SJCRH30 (cell line): Measurements from ENCODE around the gene TMEM151A. TPM values are rescaled to one million over a fixed set of nuclear protein-coding genes. Genes with fewer than 3 reads are reported as not detected.

Experiments
- DNase-seq, 2 experiments: peaks; one replicate each; pipeline ENCODE4 v3.0.0-alpha.2; 2015 to 2020
- H3K27ac ChIP-seq: fragments of 250-450 bp; sonication (Bioruptor Pico); 2 replicates; pipeline ENCODE4 v1.5.1; 2020; ENCODE audit warnings: mild to moderate bottlenecking, moderate library complexity
- H3K27me3 ChIP-seq: fragments of 250-450 bp; sonication (Bioruptor Pico); 2 replicates; pipeline ENCODE4 v1.5.1; 2020; ENCODE audit warnings: mild to moderate bottlenecking, moderate library complexity
- H3K36me3 ChIP-seq: fragments of 250-450 bp; sonication (Bioruptor Pico); 2 replicates; pipeline ENCODE4 v1.5.1; 2020; ENCODE audit warnings: mild to moderate bottlenecking, moderate library complexity
- H3K4me1 ChIP-seq: fragments of 250-450 bp; sonication (Bioruptor Pico); 2 replicates; pipeline ENCODE4 v1.5.1; 2020; ENCODE audit warnings: mild to moderate bottlenecking, moderate library complexity
- H3K4me3 ChIP-seq: fragments of 250-450 bp; sonication (Bioruptor Pico); 2 replicates; pipeline ENCODE4 v1.5.1; 2020; ENCODE audit warnings: mild to moderate bottlenecking, moderate library complexity
- H3K9me3 ChIP-seq: fragments of 250-450 bp; sonication (Bioruptor Pico); replicated peaks from 2 replicates; pipeline ENCODE4 v1.5.1; 2020; ENCODE audit warnings: mild to moderate bottlenecking, moderate library complexity
- total RNA-seq: library from RNA; depleted of rRNA; stranded (reverse); fragments of >200 nt; shearing (Covaris generic); gene quantifications from 2 replicates; pipeline ENCODE4 v1.2.3, GENCODE V29; 2014

Gene TMEM151A
- total RNA-seq, 1 experiment from 2014 or later: not detected

GRCh38 chr11:66263231-66263630 is 28.5 kb upstream of the TMEM151A start:
- H3K27me3 ChIP-seq: no peaks in the 10 kb centered on the region
- no peak overlapping the region for H3K4me3 ChIP-seq
- H3K4me1 ChIP-seq: peaks cover 3% of the 10 kb centered on the region; the same call in 1 of the 2 replicates
- H3K27ac ChIP-seq: no peak overlapping the region
- H3K36me3 ChIP-seq: no peaks in the 10 kb centered on the region; the same call in 1 of the 2 replicates
- no peak for DNase-seq
- no peaks in the 10 kb centered on the region for H3K9me3 ChIP-seq

GRCh38 chr11:66263785-66264184 is 27.9 kb upstream of the TMEM151A start:
- no peaks in the 10 kb centered on the region for H3K27me3 ChIP-seq
- no peak for DNase-seq
- H3K4me1 ChIP-seq: peaks cover 3% of the 10 kb centered on the region; the same call in 1 of the 2 replicates
- H3K27ac ChIP-seq: no peak overlapping the region
- no peaks in the 10 kb centered on the region for H3K9me3 ChIP-seq
- H3K36me3 ChIP-seq: no peaks in the 10 kb centered on the region; the same call in 1 of the 2 replicates
- no peak overlapping the region for H3K4me3 ChIP-seq

DNA sequence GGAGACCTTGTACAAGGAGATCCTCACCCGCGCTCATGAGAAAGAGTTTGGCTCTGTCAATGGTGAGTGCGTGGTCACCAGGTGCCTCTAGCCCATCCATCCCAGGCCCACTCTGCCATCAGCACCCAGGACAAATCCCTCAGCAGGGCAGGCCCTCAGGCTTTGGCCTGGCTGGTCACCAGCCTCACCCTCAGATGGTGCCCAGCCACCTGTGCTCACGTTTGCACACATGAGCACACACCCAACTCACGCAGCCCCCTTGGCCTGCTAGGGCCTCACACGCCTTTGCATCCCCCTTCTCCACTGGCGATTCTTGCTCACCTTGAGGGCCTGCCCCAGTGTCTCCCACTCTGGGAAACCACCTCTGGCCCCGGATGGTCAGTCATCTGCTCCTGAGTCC is 27.3 kb upstream of the TMEM151A start:
- Histone ChIP-seq H3K27me3 (no peaks in the 10 kb centered on the region), H3K4me1 (peaks cover 3% of the 10 kb centered on the region), H3K27ac (no peak overlapping the region), H3K9me3 (no peaks in the 10 kb centered on the region), H3K36me3 (no peaks in the 10 kb centered on the region; the same call in 1 of the 2 replicates), H3K4me3 (no peak overlapping the region)
- no peak for DNase-seq

DNA sequence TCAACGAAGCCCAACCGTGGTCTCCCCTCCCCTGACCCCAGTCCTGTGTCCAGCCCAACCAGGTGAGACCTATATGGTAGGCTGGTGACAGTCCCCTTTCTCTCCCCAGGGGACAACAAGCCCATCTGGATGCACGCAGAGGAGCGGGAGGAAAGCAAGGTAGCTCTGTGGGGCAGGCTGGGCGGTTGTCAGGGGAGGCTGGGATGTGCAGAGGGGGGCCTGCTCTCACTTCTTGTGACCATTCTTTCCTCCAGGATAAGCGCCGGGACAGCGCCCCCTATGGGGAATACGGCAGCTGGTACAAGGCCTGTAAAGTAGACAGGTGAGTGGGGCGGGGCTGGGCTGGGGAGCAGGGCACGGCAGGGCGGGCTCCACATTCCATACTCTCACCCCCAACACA is 26.8 kb upstream of the TMEM151A start:
- no peak overlapping the region for H3K27ac ChIP-seq
- no peaks in the 10 kb centered on the region; the same call in 1 of the 2 replicates for H3K36me3 ChIP-seq
- no peaks in the 10 kb centered on the region; the same call in none of the 2 replicates for H3K4me1 ChIP-seq
- no peaks in the 10 kb centered on the region for H3K9me3 ChIP-seq
- no peaks in the 10 kb centered on the region for H3K27me3 ChIP-seq
- no peak overlapping the region for H3K4me3 ChIP-seq
- no peak for DNase-seq

DNA sequence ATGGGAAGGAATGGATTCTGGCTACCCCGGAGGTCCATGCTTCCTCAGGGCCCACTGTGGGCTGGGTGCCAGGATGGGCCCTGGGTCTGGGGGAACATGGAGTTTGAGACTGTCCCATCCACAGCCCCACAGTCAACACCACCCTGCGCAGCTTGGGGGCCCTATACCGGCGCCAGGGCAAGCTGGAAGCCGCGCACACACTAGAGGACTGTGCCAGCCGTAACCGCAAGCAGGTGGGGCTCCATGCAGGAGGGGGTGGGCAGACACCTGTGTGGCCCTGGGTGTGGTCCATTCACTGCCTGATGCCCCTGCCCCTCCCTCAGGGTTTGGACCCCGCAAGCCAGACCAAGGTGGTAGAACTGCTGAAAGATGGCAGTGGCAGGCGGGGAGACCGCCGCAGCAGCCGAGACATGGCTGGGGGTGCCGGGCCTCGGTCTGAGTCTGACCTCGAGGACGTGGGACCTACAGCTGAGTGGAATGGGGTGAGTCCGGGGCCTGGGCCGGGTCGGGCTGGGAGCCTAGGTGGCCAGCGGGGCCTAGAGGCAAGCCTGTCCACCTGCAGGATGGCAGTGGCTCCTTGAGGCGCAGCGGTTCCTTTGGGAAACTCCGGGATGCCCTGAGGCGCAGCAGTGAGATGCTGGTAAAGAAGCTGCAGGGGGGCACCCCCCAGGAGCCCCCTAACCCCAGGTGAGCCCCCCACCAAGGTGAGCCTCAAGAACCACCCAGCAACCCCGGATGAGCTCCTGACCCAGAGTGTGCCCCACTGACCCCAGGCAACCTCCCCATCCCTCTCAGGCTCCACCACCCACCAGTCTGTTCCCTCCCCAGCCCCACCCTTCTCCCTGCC is 25.9 kb upstream of the TMEM151A start:
- Histone ChIP-seq H3K27ac (no peak overlapping the region), H3K9me3 (no peaks in the 10 kb centered on the region), H3K36me3 (no peaks in the 10 kb centered on the region; the same call in 1 of the 2 replicates), H3K4me3 (no peak overlapping the region), H3K27me3 (no peaks in the 10 kb centered on the region), H3K4me1 (no peaks in the 10 kb centered on the region; the same call in 1 of the 2 replicates)
- no peak for DNase-seq

DNA sequence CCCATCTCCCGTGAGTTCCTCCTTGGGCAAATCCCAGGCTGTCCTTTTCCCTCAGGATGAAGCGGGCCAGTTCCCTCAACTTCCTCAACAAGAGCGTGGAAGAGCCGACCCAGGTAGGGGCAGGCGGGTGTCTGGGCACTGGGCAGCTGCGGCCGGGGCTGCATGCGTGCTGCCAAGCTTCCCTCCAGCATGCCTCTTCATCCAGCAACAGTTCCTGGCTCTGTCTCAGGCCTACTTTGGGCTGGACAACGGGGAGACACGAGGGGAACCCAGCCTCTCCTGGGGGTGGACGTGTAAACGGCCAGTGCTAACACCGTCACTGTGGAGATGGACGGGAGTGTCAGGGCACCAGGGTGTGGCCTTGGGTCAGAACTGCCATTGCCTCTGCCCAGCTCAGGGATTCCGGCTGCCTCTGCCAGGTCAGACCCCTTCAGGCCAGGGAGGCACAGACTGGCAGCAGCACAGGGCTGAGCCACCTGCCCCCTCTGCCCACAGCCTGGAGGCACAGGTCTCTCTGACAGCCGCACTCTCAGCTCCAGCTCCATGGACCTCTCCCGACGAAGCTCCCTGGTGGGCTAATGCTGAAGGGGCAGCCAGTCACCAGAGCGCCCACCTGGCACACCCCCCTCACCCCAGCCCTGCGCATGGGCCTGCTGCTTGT is 25.2 kb upstream of the TMEM151A start:
- Histone ChIP-seq H3K4me3 (peak overlapping the region; percentile 73), H3K27me3 (no peaks in the 10 kb centered on the region), H3K36me3 (no peaks in the 10 kb centered on the region), H3K27ac (no peak overlapping the region), H3K4me1 (no peaks in the 10 kb centered on the region; the same call in 1 of the 2 replicates), H3K9me3 (no peaks in the 10 kb centered on the region)
- no peak for DNase-seq

GRCh38 chr11:66267039-66267378 is 24.7 kb upstream of the TMEM151A start:
- Histone ChIP-seq H3K36me3 (no peaks in the 10 kb centered on the region), H3K4me1 (no peaks in the 10 kb centered on the region; the same call in 1 of the 2 replicates), H3K27ac (peak overlapping the region; percentile 23; the same call in 1 of the 2 replicates), H3K4me3 (peak overlapping the region; percentile 73), H3K9me3 (no peaks in the 10 kb centered on the region), H3K27me3 (no peaks in the 10 kb centered on the region)
- DNase-seq: no peak

- Histone ChIP-seq H3K4me1 (no peaks in the 10 kb centered on the region; the same call in 1 of the 2 replicates), H3K27ac (peak overlapping the region; percentile 86), H3K27me3 (no peaks in the 10 kb centered on the region), H3K36me3 (no peaks in the 10 kb centered on the region), H3K9me3 (no peaks in the 10 kb centered on the region), H3K4me3 (peak overlapping the region; percentile 73)
- peak; percentile 88 to 89 for DNase-seq
These were observed 24.1 kb upstream of the TMEM151A start for GRCh38 chr11:66267379-66268243.

DNA sequence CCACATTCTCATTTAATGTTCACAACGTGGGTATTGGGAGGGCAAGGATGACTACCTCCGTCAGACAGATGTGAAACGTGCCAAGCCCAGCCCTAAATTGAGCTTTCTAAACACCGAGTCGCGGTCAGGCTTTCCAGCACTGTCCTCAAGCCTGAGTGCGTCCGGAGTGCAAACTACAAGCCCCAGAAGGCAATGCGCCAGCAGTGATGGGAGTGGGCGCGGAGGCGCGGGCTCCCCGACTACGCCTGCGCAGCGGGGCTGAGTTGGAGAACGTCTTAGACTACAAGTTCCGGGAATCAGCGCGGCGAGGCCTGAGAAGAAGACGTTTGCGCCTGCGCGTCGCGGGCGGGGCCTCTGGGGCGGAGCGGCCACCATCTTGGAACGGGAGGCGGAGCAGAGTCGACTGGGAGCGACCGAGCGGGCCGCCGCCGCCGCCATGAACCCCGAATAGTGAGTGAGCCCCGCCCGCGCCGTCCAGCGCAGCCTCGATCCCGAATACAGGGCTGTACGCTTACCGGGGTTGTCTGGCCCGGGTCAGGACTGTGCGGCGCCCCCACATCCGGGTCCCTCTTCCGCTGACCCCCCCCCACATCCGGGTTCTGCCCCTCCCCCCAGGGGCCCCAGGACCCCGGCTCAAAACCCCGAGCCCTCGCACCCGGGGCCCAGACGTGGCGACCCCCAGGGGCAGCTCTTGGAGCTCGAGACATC is 23.3 kb upstream of the TMEM151A start, which contains the start of gene RAB1B:
TSS of gene RAB1B (plus strand) at position 396 of the 708 bp plus-strand sequence. CDS start at position 437, 41 bp downstream.
- H3K36me3 ChIP-seq: peaks cover 3% of the 10 kb centered on the region; the same call in 1 of the 2 replicates
- peak within 1 kb of the TSS; percentile 73 for H3K4me3 ChIP-seq
- H3K9me3 ChIP-seq: no peaks in the 10 kb centered on the region
- H3K4me1 ChIP-seq: no peaks in the 10 kb centered on the region; the same call in 1 of the 2 replicates
- peak within 1 kb of the TSS; percentile 86 for H3K27ac ChIP-seq
- peak; percentile 99 for DNase-seq
- no peaks in the 10 kb centered on the region for H3K27me3 ChIP-seq

GRCh38 chr11:66268952-66269905 is 22.5 kb upstream of the TMEM151A start:
- Histone ChIP-seq H3K36me3 (peaks cover 5% of the 10 kb centered on the region; the same call in 1 of the 2 replicates), H3K9me3 (no peaks in the 10 kb centered on the region), H3K27ac (peak overlapping the region; percentile 86), H3K27me3 (no peaks in the 10 kb centered on the region), H3K4me3 (peak overlapping the region; percentile 73), H3K4me1 (peaks cover 3% of the 10 kb centered on the region; the same call in 1 of the 2 replicates)
- DNase-seq: peak; percentile 49 to 66

GRCh38 chr11:66271816-66272215 is 19.9 kb upstream of the TMEM151A start:
- H3K9me3 ChIP-seq: no peaks in the 10 kb centered on the region
- DNase-seq: no peak
- H3K27ac ChIP-seq: no peak overlapping the region
- peaks cover 5% of the 10 kb centered on the region; the same call in 1 of the 2 replicates for H3K36me3 ChIP-seq
- H3K27me3 ChIP-seq: no peaks in the 10 kb centered on the region
- no peak overlapping the region for H3K4me3 ChIP-seq
- peaks cover 16% of the 10 kb centered on the region for H3K4me1 ChIP-seq

GRCh38 chr11:66272596-66272995 is 19.1 kb upstream of the TMEM151A start:
- Histone ChIP-seq H3K36me3 (peaks cover 5% of the 10 kb centered on the region; the same call in 1 of the 2 replicates), H3K4me3 (no peak overlapping the region), H3K4me1 (peaks cover 18% of the 10 kb centered on the region), H3K9me3 (no peaks in the 10 kb centered on the region), H3K27me3 (no peaks in the 10 kb centered on the region), H3K27ac (no peak overlapping the region)
- DNase-seq: no peak

DNA sequence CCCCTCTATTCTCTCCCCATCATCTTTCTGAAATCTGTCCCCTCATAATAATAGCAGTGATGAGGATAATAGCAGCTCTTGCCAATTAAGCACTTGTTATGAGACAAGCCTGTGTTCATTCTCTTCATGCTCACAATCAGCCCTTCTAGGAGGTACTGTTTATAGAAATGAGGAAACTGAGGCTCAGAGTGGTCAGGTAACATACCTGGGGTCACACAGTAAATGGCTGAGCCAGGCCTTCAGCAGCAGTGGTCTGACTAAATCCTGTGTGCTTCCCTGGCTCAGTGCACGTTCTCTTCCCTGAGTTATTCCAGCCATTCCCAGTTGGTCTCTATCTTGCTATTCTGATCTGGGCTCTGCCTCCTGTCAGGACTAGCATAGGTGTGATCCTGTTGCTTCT is 17.5 kb upstream of the TMEM151A start:
- Histone ChIP-seq H3K36me3 (peaks cover 5% of the 10 kb centered on the region; the same call in 1 of the 2 replicates), H3K4me3 (no peak overlapping the region), H3K27me3 (no peaks in the 10 kb centered on the region), H3K27ac (no peak overlapping the region), H3K9me3 (no peaks in the 10 kb centered on the region), H3K4me1 (peaks cover 20% of the 10 kb centered on the region)
- DNase-seq: no peak
